PC-9 (cell line): ENCODE data around the gene TBP. TPM values are rescaled to one million over a fixed set of nuclear protein-coding genes. Genes with fewer than 3 reads are reported as not detected.

ENCODE experiments used
- BruUV-seq: library from RNA; stranded (reverse); fragments of 400-500 nt; replicated peaks from 2 replicates; lab custom pipeline; 2021; lab: Mats Ljungman, UMichigan
- CTCF ChIA-PET: fragments of 300-600 bp; sonication (Branson Sonifier 250); formaldehyde crosslinking; loops from one replicate; lab custom pipeline; 2022; ENCODE audit warnings: antibody characterized with exemption; lab: Charles Lee
- POLR2A ChIA-PET: fragments of 300-600 bp; sonication (Branson Sonifier 250); formaldehyde crosslinking; loops from one replicate; lab custom pipeline; 2022; ENCODE audit warnings: antibody characterized with exemption; ENCODE audit not compliant: unreplicated experiment; lab: Charles Lee
- DNase-seq, 2 experiments: peaks; one replicate each; pipeline versions ENCODE4 v3.0.0 to v3.0.0-alpha.2; 2015 to 2022; ENCODE audit warnings: mixed read lengths in 1 of 2
- H2AFZ ChIP-seq: fragments of 200-600 bp; sonication (generic); 2 replicates; pipeline ENCODE4 v1.8.1; 2017; ENCODE audit warnings: antibody characterized with exemption
- H3F3A ChIP-seq: fragments of 200-600 bp; sonication (generic); 2 replicates; pipeline ENCODE4 v1.8.1; 2017; ENCODE audit warnings: antibody characterized with exemption, mild to moderate bottlenecking, low read depth; ENCODE audit not compliant: insufficient read depth
- H3K27ac ChIP-seq: fragments of 200-600 bp; sonication (generic); 2 replicates; pipeline ENCODE4 v1.6.1; 2016; ENCODE audit warnings: mixed run types
- H3K27me3 ChIP-seq: fragments of 200-600 bp; sonication (generic); 2 replicates; pipeline ENCODE4 v1.6.1; 2016; ENCODE audit warnings: low read depth, mixed run types; ENCODE audit not compliant: insufficient read depth
- H3K36me3 ChIP-seq: fragments of 200-600 bp; sonication (generic); 2 replicates; pipeline ENCODE4 v1.6.1; 2016; ENCODE audit warnings: low read depth, mixed run types
- H3K4me1 ChIP-seq: fragments of 200-600 bp; sonication (generic); replicated peaks from 2 replicates; pipeline ENCODE4 v1.6.1; 2016; ENCODE audit warnings: mixed run types; ENCODE audit not compliant: insufficient read depth
- H3K4me2 ChIP-seq: fragments of 200-600 bp; sonication (generic); 2 replicates; pipeline ENCODE4 v1.6.1; 2017; ENCODE audit warnings: mixed run types
- H3K4me3 ChIP-seq: fragments of 200-600 bp; sonication (generic); 2 replicates; pipeline ENCODE4 v1.6.1; 2016; ENCODE audit warnings: mixed run types
- H3K79me2 ChIP-seq: fragments of 200-600 bp; sonication (generic); 2 replicates; pipeline ENCODE4 v1.6.1; 2017; ENCODE audit warnings: low read depth, mixed run types
- H3K9me2 ChIP-seq: fragments of 200-600 bp; sonication (generic); 2 replicates; pipeline ENCODE4 v1.8.1; 2017; ENCODE audit warnings: mild to moderate bottlenecking; ENCODE audit not compliant: insufficient read depth
- H3K9me3 ChIP-seq: fragments of 200-600 bp; sonication (generic); 2 replicates; pipeline ENCODE4 v1.8.1; 2016; ENCODE audit warnings: low read depth; ENCODE audit not compliant: insufficient read depth
- H4K20me1 ChIP-seq: fragments of 200-600 bp; sonication (generic); 2 replicates; pipeline ENCODE4 v1.8.1; 2017; ENCODE audit not compliant: insufficient read depth
- CTCF ChIP-seq: fragments of 200-600 bp; sonication (generic); conservative IDR thresholded peaks from 2 replicates; pipeline ENCODE4 v1.6.1; 2017; ENCODE audit warnings: mixed run types, antibody characterized with exemption, mild to moderate bottlenecking, moderate library complexity
- EZH2 ChIP-seq: fragments of 200-600 bp; sonication (generic); IDR thresholded peaks from 2 replicates; pipeline ENCODE4 v1.8.0; 2017; ENCODE audit warnings: antibody characterized with exemption, low read depth
- intact Hi-C: fragments of 100-400 bp; cut with micrococcal nuclease; formaldehyde crosslinking; loops from one replicate; pipeline ENCODE4 v1.10.0; 2022; ENCODE audit not compliant: unreplicated experiment
- total RNA-seq: library from RNA; stranded (reverse); gene quantifications from 2 replicates; pipeline ENCODE4 v1.2.3, GENCODE V29; 2021

Gene TBP
- total RNA-seq, 1 experiment from 2014 or later, result 11.2 TPM

GRCh38 chr6:170575250-170575649 is 21.1 kb downstream of the TBP start:
- H3K9me2 ChIP-seq, result no peaks in the 10 kb centered on the region
- no peak overlapping the region for H3K4me3 ChIP-seq
- DNase-seq, result no peak
- ChIA-PET CTCF (no interaction called here), POLR2A (no interaction called here)
- no peaks in the 10 kb centered on the region for H3K9me3 ChIP-seq
- 0 out of 2 replicates have a peak, but pooled peaks cover 2% of the 10 kb centered on the region for H4K20me1 ChIP-seq
- peaks cover 25% of the 10 kb centered on the region; the same call in 1 of the 2 replicates for H3F3A ChIP-seq
- no peaks in the 10 kb centered on the region for H3K79me2 ChIP-seq
- TF ChIP-seq EZH2 (no peak), CTCF (no peak; the same call in 1 of the 2 replicates)
- intact Hi-C loops, result no loop called here
- H2AFZ ChIP-seq, result no peak overlapping the region
- BruUV-seq, result no TSS peak
- H3K27me3 ChIP-seq, result no peaks in the 10 kb centered on the region
- no peaks in the 10 kb centered on the region; the same call in 1 of the 2 replicates for H3K36me3 ChIP-seq
- no peak overlapping the region for H3K4me2 ChIP-seq
- H3K4me1 ChIP-seq, result no peaks in the 10 kb centered on the region
- no peak overlapping the region for H3K27ac ChIP-seq

DNA sequence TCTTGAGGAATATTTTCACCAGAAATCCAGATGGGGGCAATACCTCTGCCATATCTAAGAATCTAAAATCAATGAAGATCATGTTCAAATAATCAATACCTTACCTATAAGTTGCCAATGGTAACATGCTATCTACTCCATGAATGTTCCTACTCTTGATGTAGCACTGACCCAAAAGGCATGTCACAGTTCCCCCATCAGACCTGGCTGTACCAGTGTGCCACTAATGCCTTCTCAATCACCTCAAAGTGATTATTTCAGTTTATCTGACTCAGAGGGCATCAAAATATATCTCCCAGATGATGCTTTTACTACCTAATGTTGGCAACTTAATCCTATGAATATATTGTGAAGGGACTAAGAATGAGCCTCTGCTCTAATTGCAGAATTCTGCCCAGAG is 24.7 kb downstream of the TBP start:
- peaks cover 14% of the 10 kb centered on the region for H3K79me2 ChIP-seq
- no peaks in the 10 kb centered on the region for H3K27me3 ChIP-seq
- POLR2A ChIA-PET, result no interaction called here
- BruUV-seq, result no TSS peak
- no peak overlapping the region for H3K4me2 ChIP-seq
- H3K9me3 ChIP-seq, result no peaks in the 10 kb centered on the region
- no peak overlapping the region for H3K27ac ChIP-seq
- no peak for DNase-seq
- H3K4me1 ChIP-seq, result peaks cover 7% of the 10 kb centered on the region; the same call in 1 of the 2 replicates
- no peak overlapping the region for H3K4me3 ChIP-seq
- intact Hi-C loops, result no loop called here
- peaks cover 29% of the 10 kb centered on the region; the same call in 1 of the 2 replicates for H3F3A ChIP-seq
- peaks cover 18% of the 10 kb centered on the region for H3K36me3 ChIP-seq
- no peaks in the 10 kb centered on the region; the same call in 1 of the 2 replicates for H4K20me1 ChIP-seq
- H3K9me2 ChIP-seq, result no peaks in the 10 kb centered on the region
- H2AFZ ChIP-seq, result no peak overlapping the region
- TF ChIP-seq EZH2 (no peak), CTCF (no peak)
- CTCF ChIA-PET, result no interaction called here

DNA sequence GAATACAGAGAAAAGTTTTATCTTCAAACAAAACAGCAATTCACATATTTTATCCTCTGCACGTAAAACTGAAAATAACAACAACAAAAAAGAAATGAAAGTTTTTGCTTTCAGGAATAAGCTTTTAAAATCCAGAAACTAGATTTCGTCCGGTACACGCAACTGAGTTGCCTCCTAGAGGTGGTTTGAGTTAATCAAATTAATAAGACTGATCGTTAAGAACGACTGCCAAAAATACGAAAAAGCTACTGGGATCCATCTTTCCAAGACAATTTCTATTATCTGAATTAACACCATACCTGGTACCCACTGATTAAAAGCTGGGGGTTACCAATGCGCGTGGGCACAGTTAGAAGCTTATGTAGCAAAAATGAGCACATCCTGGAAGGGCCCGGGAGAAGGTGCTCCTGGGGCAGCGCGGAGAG is 29.6 kb downstream of the TBP start:
- H4K20me1 ChIP-seq, result no peaks in the 10 kb centered on the region; the same call in 1 of the 2 replicates
- ChIA-PET POLR2A (no interaction called here), CTCF (no interaction called here)
- H3K36me3 ChIP-seq, result peaks cover 18% of the 10 kb centered on the region
- no peaks in the 10 kb centered on the region for H3K27me3 ChIP-seq
- H3K4me3 ChIP-seq, result peak overlapping the region; percentile 85
- H3K27ac ChIP-seq, result peak overlapping the region; percentile 24; the same call in 1 of the 2 replicates
- H3K9me3 ChIP-seq, result no peaks in the 10 kb centered on the region
- no TSS peak for BruUV-seq
- peaks cover 18% of the 10 kb centered on the region for H3K4me1 ChIP-seq
- H3F3A ChIP-seq, result peaks cover 8% of the 10 kb centered on the region; the same call in 1 of the 2 replicates
- H3K4me2 ChIP-seq, result peak overlapping the region; percentile 98
- H3K9me2 ChIP-seq, result no peaks in the 10 kb centered on the region
- TF ChIP-seq CTCF (peak; percentile 34; the same call in 1 of the 2 replicates), EZH2 (no peak)
- DNase-seq, result no peak
- H3K79me2 ChIP-seq, result peaks cover 17% of the 10 kb centered on the region
- peak overlapping the region; percentile 70; the same call in 1 of the 2 replicates for H2AFZ ChIP-seq
- intact Hi-C loops, result loop anchor here (2.0 kb wide), 1 partner anchor 29 kb away; the partner anchor contains the start of gene TBP
